A172 (cell line): ENCODE results near the gene BMP7. TPM values are rescaled to one million over a fixed set of nuclear protein-coding genes. Genes with fewer than 3 reads are reported as not detected.
"Not testable (repeated sequence)": the region's sequence is repeated elsewhere in the genome, so short reads cannot be mapped to it uniquely, and the experiment has no call there.

Experiments
- DNase-seq: peaks from one replicate; pipeline ENCODE4 v3.0.0-alpha.2; 2015; ENCODE audit warnings: low spot score
- total RNA-seq: library from RNA; depleted of rRNA; stranded (reverse); fragments of >200 nt; shearing (Covaris generic); gene quantifications from 2 replicates; pipeline ENCODE4 v1.2.3, GENCODE V29; 2014

Gene BMP7
- total RNA-seq, 1 experiment from 2014 or later: 7.8 TPM

GRCh38 chr20:57287901-57288300 lies 21.5 kb upstream of the BMP7 start:
- no peak for DNase-seq

- no peak for DNase-seq
Measured at GRCh38 chr20:57287007-57287880, 20.8 kb upstream of the BMP7 start.

- DNase-seq: no peak
Measured at GRCh38 chr20:57283860-57284259, 17.4 kb upstream of the BMP7 start.

- DNase-seq: no peak
Measured at GRCh38 chr20:57282670-57283361, 16.4 kb upstream of the BMP7 start.

- DNase-seq: no peak
Measured at GRCh38 chr20:57281900-57282299, 15.5 kb upstream of the BMP7 start.

GRCh38 chr20:57280221-57280620 lies 13.8 kb upstream of the BMP7 start:
- no peak for DNase-seq

- not testable (repeated sequence) for DNase-seq
Measured at GRCh38 chr20:57279548-57279947, 13.1 kb upstream of the BMP7 start.

- DNase-seq: no peak
Measured at GRCh38 chr20:57278457-57278856, 12.0 kb upstream of the BMP7 start.

- no peak for DNase-seq
Measured at GRCh38 chr20:57277398-57278105, 11.1 kb upstream of the BMP7 start.

- DNase-seq: no peak
Measured at GRCh38 chr20:57276221-57276620, 9.8 kb upstream of the BMP7 start.

- no peak for DNase-seq
Measured at GRCh38 chr20:57275813-57276212, 9.4 kb upstream of the BMP7 start.

GRCh38 chr20:57275334-57275733 lies 8.9 kb upstream of the BMP7 start:
- DNase-seq: no peak

GRCh38 chr20:57274846-57275245 lies 8.4 kb upstream of the BMP7 start:
- DNase-seq: no peak

- no peak for DNase-seq
Measured at GRCh38 chr20:57274299-57274698, 7.9 kb upstream of the BMP7 start.

- DNase-seq: no peak
Measured at GRCh38 chr20:57272883-57273535, 6.6 kb upstream of the BMP7 start.

GRCh38 chr20:57270204-57270984 lies 4.0 kb upstream of the BMP7 start:
- DNase-seq: no peak

GRCh38 chr20:57269148-57269984 lies 2.9 kb upstream of the BMP7 start:
- DNase-seq: no peak

GRCh38 chr20:57268399-57269076 lies 2.1 kb upstream of the BMP7 start:
- DNase-seq: no peak

GRCh38 chr20:57267158-57267821 lies 849 bp upstream of the BMP7 start:
- DNase-seq: no peak
